Body of pancreas (tissue), 4 donors: ENCODE measurements around the gene SEC24D.

Experiments
- POLR2A ChIP-seq, 3 donors: fragments of 450-650 bp; IDR thresholded peaks; one replicate each; pipeline ENCODE4 v1.6.1; 2016; ENCODE audit warnings: antibody characterized with exemption in 3 of 3, mild to moderate bottlenecking in 2 of 3
- TF ChIP-seq, protein P1 (sequence below), 7 experiments: fragments of 450-650 bp in 4 of 7; fragments of 200-600 bp in 3 of 7; sonication (generic) in 3 of 7; IDR thresholded peaks; one replicate each; pipeline ENCODE4 v1.5.1; 2016 to 2019; ENCODE audit warnings: antibody characterized with exemption in 7 of 7

GRCh38 chr4:118680808-118681207, 155.1 kb downstream of the SEC24D start:
- no peak for TF ChIP-seq POLR2A (IDR thresholded peaks at IDR 0.05)
- TF ChIP-seq, protein P1, sequence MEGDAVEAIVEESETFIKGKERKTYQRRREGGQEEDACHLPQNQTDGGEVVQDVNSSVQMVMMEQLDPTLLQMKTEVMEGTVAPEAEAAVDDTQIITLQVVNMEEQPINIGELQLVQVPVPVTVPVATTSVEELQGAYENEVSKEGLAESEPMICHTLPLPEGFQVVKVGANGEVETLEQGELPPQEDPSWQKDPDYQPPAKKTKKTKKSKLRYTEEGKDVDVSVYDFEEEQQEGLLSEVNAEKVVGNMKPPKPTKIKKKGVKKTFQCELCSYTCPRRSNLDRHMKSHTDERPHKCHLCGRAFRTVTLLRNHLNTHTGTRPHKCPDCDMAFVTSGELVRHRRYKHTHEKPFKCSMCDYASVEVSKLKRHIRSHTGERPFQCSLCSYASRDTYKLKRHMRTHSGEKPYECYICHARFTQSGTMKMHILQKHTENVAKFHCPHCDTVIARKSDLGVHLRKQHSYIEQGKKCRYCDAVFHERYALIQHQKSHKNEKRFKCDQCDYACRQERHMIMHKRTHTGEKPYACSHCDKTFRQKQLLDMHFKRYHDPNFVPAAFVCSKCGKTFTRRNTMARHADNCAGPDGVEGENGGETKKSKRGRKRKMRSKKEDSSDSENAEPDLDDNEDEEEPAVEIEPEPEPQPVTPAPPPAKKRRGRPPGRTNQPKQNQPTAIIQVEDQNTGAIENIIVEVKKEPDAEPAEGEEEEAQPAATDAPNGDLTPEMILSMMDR (IDR thresholded peaks at IDR 0.05), result no peak
